Measurements from ENCODE around the gene APBB2.

DNA sequence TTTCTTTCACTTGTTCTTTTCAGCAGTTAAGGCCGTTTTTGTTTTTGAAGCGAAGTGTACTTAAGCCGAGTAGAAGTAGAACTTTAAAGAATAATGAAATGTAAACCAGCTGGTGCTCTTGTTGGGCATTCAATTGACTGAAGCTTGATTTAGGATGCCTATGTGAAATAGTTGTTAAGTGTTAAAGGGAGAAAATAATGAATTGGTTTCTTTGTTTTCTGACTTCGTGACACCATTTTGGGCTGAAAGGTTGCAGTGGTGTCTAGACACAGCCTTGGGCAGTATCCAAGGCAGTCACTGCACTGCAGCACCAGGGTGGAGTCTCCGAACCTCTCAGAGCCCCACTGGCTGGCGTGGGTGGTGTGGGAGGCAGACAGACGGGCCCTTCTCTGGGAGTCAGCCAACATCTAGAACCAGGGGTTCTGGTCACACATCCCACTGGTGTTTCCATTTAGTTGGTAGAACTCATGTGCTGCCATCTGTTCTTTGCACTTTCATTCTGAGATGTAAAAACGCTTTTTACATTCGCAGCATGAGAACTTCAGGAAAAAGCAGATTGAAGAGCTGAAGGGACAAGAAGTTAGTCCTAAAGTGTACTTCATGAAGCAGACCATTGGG lies 45.9 kb upstream of the APBB2 start:
- no peak for TF ChIP-seq BACH2 (CRISPR knock-in tag; IDR thresholded peaks at IDR 0.05; ENCODE audit: borderline replicate concordance)
- no peak for TF ChIP-seq ZC3H10 (CRISPR knock-in tag; IDR thresholded peaks at IDR 0.05)

All from SK-N-SH treated with all-trans-retinoic acid at 6 μM for 48 hours (cell line).